SIG-M5 treated with dmso at 0.1 percent for 504 hours (cell line): Measurements from ENCODE around the gene SIPA1L3.
"Not testable (repeated sequence)": the region's sequence is repeated elsewhere in the genome, so short reads cannot be mapped to it uniquely, and the experiment has no call there.

Source experiments
- DNase-seq: peaks from one replicate; lab custom pipeline; 2025; ENCODE audit not compliant: unreplicated experiment; lab: John Stamatoyannopoulos, UW

SIPA1L3 gene

GRCh38 chr19:38018694-38019395 is 111.8 kb downstream of the SIPA1L3 start:
- no peak for DNase-seq

- no peak for DNase-seq
These were observed 112.4 kb downstream of the SIPA1L3 start for GRCh38 chr19:38019396-38019724.

GRCh38 chr19:38020311-38020710 is 113.3 kb downstream of the SIPA1L3 start:
- no peak for DNase-seq

GRCh38 chr19:38021352-38021751 is 114.3 kb downstream of the SIPA1L3 start:
- no peak for DNase-seq

GRCh38 chr19:38022791-38023670 is 116.0 kb downstream of the SIPA1L3 start:
- DNase-seq = no peak

- no peak for DNase-seq
These were observed 116.9 kb downstream of the SIPA1L3 start for GRCh38 chr19:38023671-38024541.

GRCh38 chr19:38024992-38025908 is 118.2 kb downstream of the SIPA1L3 start:
- DNase-seq = no peak

GRCh38 chr19:38025909-38026307 is 118.9 kb downstream of the SIPA1L3 start:
- DNase-seq = no peak

- no peak for DNase-seq
These were observed 122.0 kb downstream of the SIPA1L3 start for GRCh38 chr19:38028913-38029510.

GRCh38 chr19:38030001-38030400 is 123.0 kb downstream of the SIPA1L3 start:
- not testable (repeated sequence) for DNase-seq

GRCh38 chr19:38030686-38031422 is 123.8 kb downstream of the SIPA1L3 start:
- DNase-seq = no peak

- no peak for DNase-seq
These were observed 124.4 kb downstream of the SIPA1L3 start for GRCh38 chr19:38031423-38031770.

GRCh38 chr19:38032151-38032550 is 125.1 kb downstream of the SIPA1L3 start:
- DNase-seq = no peak

- DNase-seq = no peak
These were observed 125.9 kb downstream of the SIPA1L3 start for GRCh38 chr19:38032951-38033350.

- no peak for DNase-seq
These were observed 126.9 kb downstream of the SIPA1L3 start for GRCh38 chr19:38033658-38034491.

GRCh38 chr19:38034492-38034860 is 127.5 kb downstream of the SIPA1L3 start:
- peak; percentile 56 for DNase-seq

- no peak for DNase-seq
These were observed 128.8 kb downstream of the SIPA1L3 start for GRCh38 chr19:38035515-38036495.
